HTR-8/SVneo (cell line): ENCODE measurements around the gene FAM90A26.
"Not testable (repeated sequence)": the region's sequence is repeated elsewhere in the genome, so short reads cannot be mapped to it uniquely, and the experiment has no call there.

Source experiments
- DNase-seq: peaks from one replicate; pipeline ENCODE4 v3.0.0; 2011; ENCODE audit warnings: low spot score, mixed read lengths; ENCODE audit not compliant: insufficient read length
- FAIRE-seq: peaks from 2 replicates; lab custom pipeline; 2011; peaks lifted over from hg19 to GRCh38; lab: Jason Lieb, UNC

The FAM90A26 gene, protein sequence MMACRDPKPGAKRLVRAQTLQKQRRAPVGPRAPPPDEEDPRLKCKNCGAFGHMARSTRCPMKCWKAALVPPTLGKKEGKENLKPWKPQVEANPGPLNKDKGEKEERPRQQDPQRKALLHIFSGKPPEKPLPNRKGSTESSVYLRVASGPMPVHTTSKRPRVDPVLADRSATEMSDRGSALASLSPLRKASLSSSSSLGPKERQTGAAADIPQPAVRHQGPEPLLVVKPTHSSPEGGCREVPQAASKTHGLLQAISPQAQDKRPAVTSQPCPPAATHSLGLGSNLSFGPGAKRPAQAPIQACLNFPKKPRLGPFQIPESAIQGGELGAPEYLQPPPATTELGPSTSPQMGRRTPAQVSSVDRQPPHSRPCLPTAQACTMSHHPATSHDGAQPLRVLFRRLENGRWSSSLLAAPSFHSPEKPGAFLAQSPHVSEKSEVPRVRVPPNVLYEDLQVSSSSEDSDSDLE

DNA sequence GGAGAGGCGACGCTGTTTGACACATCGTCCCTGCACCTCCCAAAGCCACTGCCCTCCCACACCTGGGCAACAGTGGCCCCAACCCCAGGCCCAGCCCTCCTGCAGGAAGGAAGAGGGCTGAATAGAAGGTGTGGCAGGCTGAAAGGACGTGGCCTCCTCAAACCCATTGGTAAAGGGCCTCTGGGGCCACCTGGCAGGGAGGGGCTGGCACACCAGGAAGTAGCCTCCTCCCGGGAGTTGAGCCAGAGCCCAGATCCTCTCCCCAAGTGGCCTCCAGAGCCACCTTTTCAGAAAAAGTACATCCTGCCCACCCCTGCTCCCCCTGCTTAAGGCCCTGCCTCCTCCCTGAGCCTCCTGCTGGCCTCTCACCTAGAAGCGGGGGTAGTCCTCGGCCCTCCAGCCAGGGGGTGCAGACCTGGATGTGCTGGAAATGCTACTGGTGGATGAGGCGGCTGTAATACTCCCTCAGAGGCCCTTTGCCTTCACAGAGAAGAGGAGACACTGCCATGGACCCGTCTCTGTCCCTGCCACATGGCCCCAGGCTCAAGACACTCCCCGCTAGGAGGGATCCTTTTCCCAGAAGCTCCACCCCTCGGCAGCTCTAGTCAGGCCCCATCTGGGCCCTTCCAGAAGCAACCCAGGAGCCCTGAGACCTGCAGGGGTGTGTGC is at the start of gene FAM90A26:
Gene FAM90A26, plus strand, starts transcription at position 619 of the 669 bp plus-strand sequence. CDS start 2,764 bp downstream, outside the sequence.
- not testable (repeated sequence) for DNase-seq, FAIRE-seq

DNA sequence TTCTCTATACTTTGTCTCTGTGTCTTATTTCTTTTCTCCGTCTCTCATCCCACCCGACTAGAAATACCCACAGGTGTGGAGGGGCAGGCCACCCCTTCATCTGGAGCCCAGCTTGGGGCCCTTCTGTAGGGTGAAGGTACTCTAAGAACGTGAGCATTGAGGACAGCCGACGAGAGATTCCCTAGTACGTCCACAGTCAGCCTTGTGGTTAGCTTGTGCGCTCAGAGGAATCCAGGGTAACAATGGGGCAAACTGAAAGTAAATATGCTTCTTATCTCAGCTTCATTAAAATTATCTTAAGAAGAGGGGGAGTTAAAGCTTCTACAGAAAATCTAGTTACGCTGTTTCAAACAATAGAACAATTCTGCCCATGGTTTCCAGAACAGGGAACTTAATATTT is 47.5 kb upstream of the FAM90A26 start:
- not testable (repeated sequence) for DNase-seq, FAIRE-seq

DNA sequence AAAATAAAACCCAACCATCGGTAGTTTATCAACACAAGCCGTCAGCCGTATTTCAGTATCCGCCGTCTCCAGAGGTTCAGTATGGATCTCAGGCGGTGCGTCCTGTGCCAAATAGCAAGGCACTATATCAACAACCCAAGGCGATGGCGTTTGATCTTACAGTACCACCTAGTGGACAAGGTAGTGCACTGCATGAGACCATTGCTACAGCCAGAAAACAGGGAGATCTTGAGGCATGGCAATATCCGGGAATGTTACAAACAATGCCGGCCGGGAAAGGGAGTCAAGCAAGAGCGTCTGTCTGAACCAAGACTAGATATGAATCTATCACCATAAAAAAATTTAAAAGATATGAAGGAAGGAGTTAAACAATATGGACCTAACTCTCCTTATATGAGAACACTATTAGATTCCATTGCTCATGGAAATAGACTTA is 46.6 kb upstream of the FAM90A26 start:
- peak; percentile 4 for FAIRE-seq
- DNase-seq, result not testable (repeated sequence)

DNA sequence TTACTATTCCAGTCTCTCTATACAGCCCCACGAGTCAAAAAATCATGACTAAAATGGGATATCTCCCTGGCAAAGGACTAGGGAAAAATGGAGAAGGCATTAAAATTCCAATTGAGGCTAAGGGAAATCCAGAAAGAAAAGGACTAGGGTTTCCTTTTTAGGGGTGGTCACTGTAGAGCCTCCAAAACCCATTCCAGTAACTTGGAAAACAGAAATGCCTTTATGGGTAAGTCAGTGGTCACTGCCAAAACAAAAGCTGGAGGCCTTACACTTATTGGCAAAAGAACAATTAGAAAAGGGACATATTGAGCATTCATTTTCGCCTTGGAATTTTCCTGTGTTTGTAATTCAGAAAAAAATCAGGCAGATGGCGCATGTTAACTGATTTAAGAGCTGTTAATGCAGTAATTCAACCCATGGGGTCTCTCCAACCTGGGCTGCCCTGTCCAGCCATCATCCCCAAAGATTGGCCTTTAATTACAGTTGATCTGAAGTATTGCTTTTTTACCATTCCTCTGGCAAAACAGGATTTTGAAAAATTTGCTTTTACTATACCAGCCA is 44.5 kb upstream of the FAM90A26 start:
- not testable (repeated sequence) for FAIRE-seq

DNA sequence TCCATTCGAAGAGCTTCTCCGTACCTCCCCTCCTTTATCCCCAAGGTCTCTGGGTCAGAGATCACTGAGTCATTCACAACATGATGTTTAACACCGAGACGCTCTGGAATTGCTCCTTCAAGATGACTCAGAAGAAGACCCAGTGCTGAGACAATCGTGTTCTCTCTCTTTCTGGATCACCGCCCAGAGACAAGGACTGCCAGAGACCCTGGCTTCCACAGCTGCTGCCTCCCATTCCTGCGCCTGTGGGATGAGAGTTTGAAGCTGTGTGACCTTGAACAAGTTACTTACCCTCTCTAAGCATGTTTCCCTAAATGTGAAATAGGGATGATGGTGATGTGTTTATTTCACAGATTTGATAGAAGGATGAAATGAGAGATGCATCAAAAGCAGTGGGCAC is 38.8 kb upstream of the FAM90A26 start:
- not testable (repeated sequence) for DNase-seq, FAIRE-seq

More for the DNA sequence above, 44.5 kb upstream of the FAM90A26 start:
- not testable (repeated sequence) for DNase-seq

DNA sequence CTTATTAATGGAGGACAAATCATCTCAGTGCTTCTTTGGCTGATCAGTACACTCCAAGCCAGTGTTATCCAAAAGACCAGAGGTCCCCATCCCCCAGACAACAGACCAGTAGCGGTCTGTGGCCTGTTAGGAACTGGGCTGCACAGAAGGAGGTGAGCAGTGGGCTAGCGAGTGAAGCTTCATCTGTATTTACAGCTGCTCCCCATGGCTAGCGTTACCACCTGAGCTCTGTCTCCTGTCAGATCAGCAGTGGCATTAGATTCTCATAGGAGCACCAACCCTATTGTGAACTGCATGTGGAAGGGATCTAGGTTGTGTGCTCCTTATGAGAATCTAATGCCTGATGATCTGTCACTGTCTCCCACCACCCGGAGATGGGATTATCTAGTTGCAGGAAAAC is 37.4 kb upstream of the FAM90A26 start:
- not testable (repeated sequence) for FAIRE-seq, DNase-seq

DNA sequence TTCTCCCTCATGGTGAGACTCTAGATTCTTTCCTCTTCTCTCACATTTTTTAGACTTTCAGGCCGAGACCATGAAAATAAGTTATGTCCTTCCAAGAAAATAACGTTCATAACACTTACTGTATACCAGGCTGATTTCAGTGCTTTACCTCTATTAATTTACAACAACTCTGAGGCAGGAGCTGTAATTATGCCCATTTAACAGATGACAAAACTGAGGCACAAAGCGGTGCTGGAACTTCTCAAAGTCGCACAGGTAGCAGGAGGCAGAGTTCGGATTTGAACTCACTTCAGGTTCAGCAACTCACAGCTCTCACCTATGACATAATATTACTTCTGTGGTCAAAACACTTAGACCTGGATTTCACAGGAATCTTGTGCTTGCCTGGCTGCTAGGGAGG is 36.2 kb upstream of the FAM90A26 start:
- FAIRE-seq, DNase-seq: not testable (repeated sequence)

DNA sequence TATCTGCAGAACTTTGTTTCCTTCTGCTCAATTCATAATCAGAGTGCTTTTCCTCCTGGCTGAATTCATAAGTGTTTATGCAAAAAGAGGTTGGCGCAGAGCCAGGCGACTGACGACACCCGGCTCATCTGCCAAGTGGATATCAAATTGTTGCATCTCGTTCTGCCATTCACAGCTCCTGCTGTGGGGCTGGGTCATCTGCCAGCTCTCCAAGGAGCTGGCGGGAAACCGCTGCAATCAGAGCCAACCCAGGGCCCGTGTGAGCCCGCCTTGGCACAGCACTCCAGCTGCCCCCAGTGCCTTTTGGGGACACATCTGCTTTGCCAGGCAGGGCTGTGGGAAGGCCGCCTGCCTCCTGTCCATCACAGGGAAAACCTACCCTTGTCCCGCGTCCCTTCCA is 35.7 kb upstream of the FAM90A26 start:
- not testable (repeated sequence) for FAIRE-seq, DNase-seq

DNA sequence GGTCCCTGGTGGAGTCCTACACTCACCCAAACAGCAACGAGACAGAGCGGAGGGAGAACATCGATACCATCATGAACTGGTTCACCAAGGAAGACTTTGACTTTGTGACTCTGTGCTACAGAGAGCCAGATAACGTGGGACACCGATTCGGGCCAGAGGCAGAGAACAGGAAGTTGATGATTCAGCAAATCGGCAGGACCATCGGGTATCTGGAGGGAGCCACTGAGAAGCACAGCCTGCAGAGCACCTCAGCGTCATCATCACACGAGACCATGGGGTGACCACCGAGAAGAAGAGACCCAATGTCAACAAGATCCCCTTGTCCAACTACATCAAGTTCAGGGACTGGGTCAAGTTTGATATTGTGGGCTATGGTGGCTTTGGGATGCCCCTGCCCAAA is 29.2 kb upstream of the FAM90A26 start:
- DNase-seq, FAIRE-seq: not testable (repeated sequence)

DNA sequence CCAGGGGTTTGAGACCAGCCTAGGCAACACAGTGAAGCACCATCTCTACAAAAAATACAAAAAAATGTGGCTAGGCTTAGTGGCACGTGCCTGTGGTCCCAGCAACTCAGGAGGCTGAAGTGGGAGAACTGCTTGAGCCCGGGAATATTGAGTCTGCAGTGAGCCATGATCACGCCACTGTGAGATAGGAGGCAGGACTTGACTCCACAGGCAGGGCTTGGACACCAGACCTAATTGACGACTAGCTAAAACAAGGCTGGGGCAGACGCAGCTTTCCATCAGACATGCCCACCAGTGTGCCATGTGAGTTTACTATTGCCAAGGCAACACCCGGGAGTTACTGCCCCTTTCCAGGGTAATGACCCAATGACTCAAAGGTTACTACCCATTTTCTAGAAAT is 27.4 kb upstream of the FAM90A26 start:
- FAIRE-seq, DNase-seq: not testable (repeated sequence)

DNA sequence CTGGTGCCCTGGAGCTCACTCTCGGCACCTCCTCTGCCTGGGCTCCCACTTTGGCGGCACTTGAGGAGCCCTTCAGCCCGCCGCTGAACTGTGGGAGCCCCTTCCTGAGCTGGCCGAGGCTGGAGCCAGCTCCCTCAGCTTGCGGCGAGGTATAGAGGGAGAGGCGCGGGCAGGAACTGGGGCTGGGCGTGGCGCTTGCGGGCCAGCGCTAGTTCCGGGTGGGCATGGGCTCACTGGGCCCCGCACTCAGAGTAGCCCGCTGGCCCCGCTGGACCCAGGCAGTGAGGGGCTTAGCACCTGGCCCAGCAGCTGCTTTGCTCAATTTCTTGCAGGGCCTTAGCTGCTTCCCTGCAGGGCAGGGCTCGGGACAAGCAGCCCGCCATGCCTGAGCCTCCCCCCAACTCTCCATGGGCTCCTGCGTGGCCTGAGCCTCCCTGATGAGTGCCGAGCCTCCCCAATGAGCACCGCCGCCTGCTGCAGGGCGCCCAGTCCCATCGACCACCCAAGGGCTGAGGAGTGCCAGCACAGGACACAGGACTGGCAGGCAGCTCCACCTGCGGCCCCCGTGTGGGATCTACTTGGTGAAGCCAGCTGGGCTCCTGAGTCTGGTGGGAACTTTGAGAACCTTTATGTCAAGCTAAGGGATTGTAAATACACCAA is 26.7 kb upstream of the FAM90A26 start:
- DNase-seq (no peak), FAIRE-seq (no peak)

DNA sequence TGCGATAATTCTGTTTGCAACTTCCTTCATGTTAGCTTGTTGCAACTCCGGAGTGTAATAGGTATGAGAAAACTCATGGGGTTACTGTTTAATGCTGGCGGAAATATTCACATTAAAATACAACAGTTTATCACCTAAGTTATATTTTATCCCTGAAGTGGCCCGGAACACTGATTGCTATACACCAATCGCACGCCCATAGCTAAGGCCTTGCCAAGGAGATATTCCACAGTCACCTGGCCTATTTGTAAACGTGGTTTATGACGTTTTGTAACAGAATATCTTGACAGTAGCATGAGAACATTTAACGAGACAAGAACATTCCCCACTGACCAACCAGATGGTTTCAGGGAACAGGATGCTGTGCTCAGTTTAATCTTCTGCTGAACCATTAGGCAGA is 23.2 kb upstream of the FAM90A26 start:
- FAIRE-seq (no peak), DNase-seq (no peak)

DNA sequence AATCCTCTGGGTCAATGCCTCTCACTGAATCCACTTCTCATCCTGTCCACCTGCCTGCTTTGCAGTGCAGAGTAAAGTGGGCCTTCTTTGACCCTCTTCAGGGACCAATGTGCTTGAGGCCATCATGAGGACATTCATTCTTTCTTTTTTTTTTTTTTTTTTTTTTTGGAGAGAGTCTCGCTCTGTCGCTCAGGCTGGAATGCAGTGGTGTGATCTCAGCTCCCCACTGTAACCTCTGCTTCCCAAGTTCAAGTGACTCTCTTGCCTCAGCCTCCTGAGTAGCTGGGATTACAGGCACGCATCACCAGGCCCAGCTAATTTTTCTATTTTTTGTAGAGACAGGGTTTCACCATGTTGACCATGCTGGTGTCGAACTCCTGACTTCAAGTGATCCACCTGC is 22.8 kb upstream of the FAM90A26 start:
- DNase-seq, FAIRE-seq: not testable (repeated sequence)

DNA sequence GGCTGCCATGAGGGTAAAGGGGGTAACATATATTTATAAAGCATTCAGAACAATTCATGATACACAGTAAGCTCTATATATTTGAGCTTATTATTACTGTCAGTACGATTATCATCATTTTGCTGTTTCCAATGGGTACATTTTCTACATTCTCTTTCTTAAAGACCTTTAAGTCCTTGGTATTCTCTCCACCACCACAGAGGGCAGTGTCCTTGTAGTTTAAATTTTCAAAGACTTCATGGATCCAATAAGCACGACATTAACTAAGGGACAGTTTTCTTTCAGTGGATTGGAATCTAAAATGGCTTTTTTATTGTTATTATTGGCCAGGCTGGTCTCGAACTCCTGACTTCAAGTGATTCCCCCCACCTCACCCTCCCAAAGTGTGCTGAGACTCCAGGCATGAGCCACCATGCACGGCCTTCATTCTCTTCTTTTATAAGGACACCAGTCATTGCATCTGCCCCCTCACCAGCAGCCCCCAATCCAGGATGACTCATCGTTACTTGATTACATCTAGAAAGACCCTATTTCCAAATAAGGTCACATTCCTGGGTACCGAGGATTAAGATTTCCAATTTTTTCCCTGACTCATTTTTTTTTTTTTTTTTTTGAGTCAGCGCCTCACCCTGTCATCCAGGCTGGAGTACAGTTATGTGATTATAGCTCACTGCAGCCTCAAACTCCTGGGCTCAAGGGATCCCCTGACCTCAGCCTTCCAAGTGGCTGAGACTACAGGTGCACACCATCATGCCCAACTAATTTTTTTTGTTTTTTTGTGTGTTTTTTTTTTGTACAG is 21.4 kb upstream of the FAM90A26 start:
- not testable (repeated sequence) for FAIRE-seq, DNase-seq

DNA sequence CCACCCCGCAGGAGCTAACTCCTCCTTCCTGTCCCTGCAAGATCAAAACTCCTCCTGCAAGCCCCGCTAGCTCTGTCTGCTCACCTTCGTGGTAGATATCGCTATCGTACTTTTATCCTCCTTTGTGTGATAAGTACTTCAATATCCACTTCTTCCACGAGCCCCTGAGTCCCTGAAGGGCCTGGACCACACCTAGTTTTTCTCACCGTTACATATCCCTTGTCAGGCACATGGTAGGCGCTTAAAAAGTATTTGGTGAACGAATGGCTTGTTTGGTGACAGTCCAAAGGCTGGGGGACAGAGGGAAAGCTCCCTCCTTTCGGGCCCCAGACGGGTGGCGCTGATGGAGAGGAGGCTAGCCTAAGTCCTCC is 18.4 kb upstream of the FAM90A26 start:
- not testable (repeated sequence) for DNase-seq, FAIRE-seq

DNA sequence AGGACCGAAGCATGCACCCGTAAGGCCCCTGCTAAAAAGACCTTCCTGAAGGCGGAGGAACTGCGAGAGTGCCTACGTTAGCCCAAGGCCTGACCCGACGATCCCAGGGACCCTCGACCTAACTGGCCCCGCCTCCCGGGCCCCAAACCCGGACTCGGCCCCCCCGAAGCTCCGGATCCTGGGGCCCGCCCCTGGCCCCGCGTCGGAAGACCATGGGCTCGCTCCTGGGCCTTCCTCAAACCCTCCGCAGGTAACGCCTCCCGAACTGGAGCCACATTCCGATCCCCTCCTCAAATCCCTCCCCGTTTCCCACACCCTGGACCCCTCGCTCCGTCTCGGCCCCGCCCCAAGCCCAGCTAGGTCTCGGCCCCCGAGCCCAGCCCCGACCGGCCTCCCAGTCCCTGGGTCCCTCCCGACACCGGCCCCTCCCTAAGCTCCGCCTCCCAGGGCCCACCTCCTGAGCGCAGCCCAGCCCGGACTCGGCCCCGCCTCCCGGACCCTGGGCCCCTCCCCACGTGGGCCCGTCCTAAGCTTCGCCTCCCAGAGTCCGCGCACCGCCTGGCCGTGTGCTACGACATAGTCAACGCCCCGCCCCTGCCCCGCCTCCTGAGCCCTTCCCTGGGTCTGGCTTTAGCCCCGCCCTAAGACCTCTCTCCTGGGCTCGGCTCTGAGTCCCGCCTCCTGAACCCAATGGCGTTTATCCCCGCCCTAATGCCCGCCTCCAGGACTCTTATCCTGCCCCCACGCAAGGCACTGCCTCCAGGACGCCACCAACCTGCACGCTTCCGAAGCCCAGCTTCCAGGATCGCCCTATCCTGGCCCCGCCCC is 17.8 kb upstream of the FAM90A26 start:
- FAIRE-seq (peak; percentile 69), DNase-seq (peak; percentile 58)

DNA sequence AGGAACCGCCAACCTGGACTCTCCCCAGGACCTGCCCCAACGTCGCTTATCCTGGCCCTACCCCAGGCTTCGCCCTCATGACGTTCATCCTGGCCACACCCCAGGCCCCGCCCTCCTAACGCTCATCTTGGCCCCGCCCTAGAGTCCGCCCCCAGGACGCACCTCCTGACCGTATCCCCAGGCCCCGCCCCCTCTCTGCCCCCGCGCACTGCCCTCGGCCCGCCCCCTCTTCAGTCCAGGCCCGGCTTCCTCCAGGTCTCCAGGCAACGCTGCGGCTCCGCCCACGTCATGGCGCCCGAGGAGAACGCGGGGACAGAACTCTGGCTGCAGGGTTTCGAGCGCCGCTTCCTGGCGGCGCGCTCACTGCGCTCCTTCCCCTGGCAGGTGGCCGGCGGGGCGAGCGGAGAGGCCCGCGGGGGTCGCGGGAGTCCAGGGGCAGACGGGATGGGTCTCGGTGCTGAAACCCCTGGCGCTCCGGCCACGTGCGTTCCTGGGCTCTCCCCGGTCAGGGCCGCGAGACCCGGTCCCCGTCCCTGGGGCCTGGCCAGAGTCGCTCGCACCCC is 17.1 kb upstream of the FAM90A26 start:
- peak; percentile 94 for FAIRE-seq
- peak; percentile 79 for DNase-seq

DNA sequence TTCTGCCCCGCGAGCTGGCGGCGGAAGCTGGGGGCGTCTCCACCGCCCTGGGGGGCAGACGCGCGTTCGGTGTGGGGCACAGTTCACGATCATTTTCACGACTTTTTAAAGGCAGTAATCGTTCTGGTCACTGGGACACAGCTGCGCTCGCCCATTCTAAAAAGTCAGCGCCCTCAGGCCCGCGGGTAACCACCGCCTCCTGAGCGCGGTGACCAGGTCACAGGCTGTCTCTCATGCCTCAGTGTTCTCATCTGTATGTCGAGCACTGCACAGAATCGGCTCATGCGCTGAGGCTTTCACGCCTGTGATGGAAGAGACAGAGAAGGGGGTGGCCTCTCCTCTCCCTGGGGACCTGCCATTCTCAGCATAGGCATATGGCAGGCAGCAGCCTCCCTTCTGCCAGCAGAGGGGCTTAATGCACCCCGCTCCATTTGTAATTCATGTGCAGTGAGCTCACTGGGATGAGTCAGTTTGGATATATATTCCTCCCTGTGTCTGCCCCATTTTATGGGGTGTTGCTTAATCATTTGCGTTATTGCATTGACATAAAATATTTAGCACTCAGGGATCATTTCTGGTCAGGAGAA is 16.5 kb upstream of the FAM90A26 start:
- peak; percentile 21 for DNase-seq
- not testable (repeated sequence) for FAIRE-seq
